Activated CD4-positive, alpha-beta memory T cell treated with anti-CD3 and anti-CD28 coated beads for 36 hours (primary cell): ENCODE data around the gene HIRIP3. TPM values are rescaled to one million over a fixed set of nuclear protein-coding genes. Genes with fewer than 3 reads are reported as not detected.
"Not testable (repeated sequence)": the region's sequence is repeated elsewhere in the genome, so short reads cannot be mapped to it uniquely, and the experiment has no call there.

Experiments used
- CTCF ChIA-PET: fragments of 350-600 bp; sonication (Branson Sonifier 250); formaldehyde crosslinking; loops from one replicate; lab custom pipeline; 2021; ENCODE audit warnings: antibody characterized with exemption, inconsistent platforms; lab: Charles Lee
- POLR2A ChIA-PET: fragments of 350-600 bp; sonication (Branson Sonifier 250); formaldehyde crosslinking; loops from one replicate; lab custom pipeline; 2021; ENCODE audit warnings: antibody characterized with exemption; lab: Charles Lee
- DNase-seq: peaks from one replicate; pipeline ENCODE4 v3.0.0-alpha.2; 2020
- H3K27ac Mint-ChIP-seq: one replicate; pipeline ENCODE4 v1.8.0; 2021; ENCODE audit warnings: mixed read lengths
- H3K27me3 Mint-ChIP-seq: one replicate; pipeline ENCODE4 v1.8.0; 2021; ENCODE audit warnings: mixed read lengths
- H3K36me3 Mint-ChIP-seq: one replicate; pipeline ENCODE4 v1.8.0; 2021; ENCODE audit warnings: mixed read lengths
- H3K4me1 Mint-ChIP-seq: one replicate; pipeline ENCODE4 v1.8.0; 2021; ENCODE audit warnings: low read depth, mixed read lengths
- H3K4me3 Mint-ChIP-seq: one replicate; pipeline ENCODE4 v1.8.0; 2021; ENCODE audit warnings: mild to moderate bottlenecking, mixed read lengths
- H3K9me3 Mint-ChIP-seq: one replicate; pipeline ENCODE4 v1.8.0; 2021; ENCODE audit warnings: mixed read lengths
- intact Hi-C: fragments of 100-400 bp; cut with micrococcal nuclease; formaldehyde crosslinking; loops from one replicate; pipeline ENCODE4 v1.15.1; 2023
- total RNA-seq, 2 experiments: library from RNA; stranded (reverse); gene quantifications; one replicate each; pipeline ENCODE4 v1.2.3, GENCODE V29; 2021

HIRIP3 gene
- total RNA-seq, 2 experiments from 2014 or later: 40.5 to 40.6 TPM

GRCh38 chr16:30015450-30015849 is 20.0 kb upstream of the HIRIP3 start:
- CTCF ChIA-PET: interaction anchor here (0.6 to 5.4 kb wide), 2 partner anchors 10 to 16 kb away, joined by 3 to 25 read pairs; partner anchors contain the start of gene TLCD3B
- H3K36me3 Mint-ChIP-seq, POLR2A ChIA-PET, H3K27ac Mint-ChIP-seq, intact Hi-C loops, DNase-seq, H3K4me3 Mint-ChIP-seq, H3K27me3 Mint-ChIP-seq, H3K4me1 Mint-ChIP-seq, H3K9me3 Mint-ChIP-seq: not testable (repeated sequence)

GRCh38 chr16:30012598-30012997 is 17.2 kb upstream of the HIRIP3 start:
- CTCF ChIA-PET, H3K9me3 Mint-ChIP-seq, intact Hi-C loops, H3K27ac Mint-ChIP-seq, POLR2A ChIA-PET, DNase-seq, H3K36me3 Mint-ChIP-seq, H3K4me3 Mint-ChIP-seq: not testable (repeated sequence)
- H3K27me3 Mint-ChIP-seq: peaks cover 22% of the 10 kb centered on the region
- H3K4me1 Mint-ChIP-seq: peaks cover 12% of the 10 kb centered on the region

GRCh38 chr16:30011714-30012504 is 16.5 kb upstream of the HIRIP3 start:
- no peaks in the 10 kb centered on the region for H3K9me3 Mint-ChIP-seq
- no peak for DNase-seq
- intact Hi-C loops: no loop called here
- ChIA-PET POLR2A (no interaction called here), CTCF (no interaction called here)
- H3K4me1 Mint-ChIP-seq: peaks cover 12% of the 10 kb centered on the region
- H3K27ac Mint-ChIP-seq: no peak overlapping the region
- no peaks in the 10 kb centered on the region for H3K36me3 Mint-ChIP-seq
- H3K4me3 Mint-ChIP-seq: peak overlapping the region; percentile 66
- peaks cover 22% of the 10 kb centered on the region for H3K27me3 Mint-ChIP-seq

DNA sequence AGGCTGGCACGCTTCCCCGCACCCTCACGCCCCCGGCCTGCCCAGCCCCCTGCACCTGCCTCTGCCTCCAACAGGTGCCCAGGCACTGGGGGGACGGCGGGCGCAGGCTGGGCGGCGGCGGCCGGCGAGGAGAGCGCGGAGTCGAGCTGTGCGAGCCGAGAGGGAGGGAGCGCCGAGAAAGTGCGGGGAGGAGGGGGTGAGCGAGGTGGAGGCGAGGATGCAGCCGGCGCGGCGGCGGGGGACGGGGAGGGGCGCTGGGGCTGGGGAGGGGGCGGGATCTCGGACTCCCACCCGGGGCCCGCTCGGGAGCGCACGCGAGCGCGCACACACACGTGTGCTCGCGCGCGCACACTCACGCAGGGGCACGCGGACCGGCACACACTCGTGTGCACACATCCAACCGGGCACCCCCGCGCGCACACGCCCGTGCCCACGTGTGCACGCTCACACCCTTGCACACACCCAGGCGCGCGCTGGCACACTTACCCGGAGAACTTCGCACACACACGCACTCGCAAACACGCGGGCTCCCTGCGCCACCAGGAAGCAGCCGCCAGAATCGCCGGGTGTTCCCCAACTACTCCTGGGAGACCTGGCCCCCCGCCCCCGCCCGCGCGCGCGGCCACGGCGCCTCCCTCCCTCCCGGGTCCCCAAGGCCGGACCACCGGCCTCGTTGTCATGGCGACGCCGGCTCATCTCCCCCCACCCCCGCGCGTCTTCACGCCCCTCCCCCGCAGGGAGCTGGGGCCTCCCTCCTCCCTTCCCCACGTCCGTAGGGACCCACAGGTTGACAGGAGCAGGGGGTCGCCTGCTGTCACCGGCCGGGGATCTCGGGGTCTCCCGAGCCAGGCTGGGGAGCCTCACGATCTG is 15.7 kb upstream of the HIRIP3 start, which contains the start of gene DOC2A:
Gene DOC2A (minus strand): TSS at position 184 of the 870 bp plus-strand sequence. CDS start 805 bp downstream, outside the sequence.
- peak within 1 kb of the TSS; percentile 66 for H3K4me3 Mint-ChIP-seq
- H3K9me3 Mint-ChIP-seq: no peaks in the 10 kb centered on the region
- CTCF ChIA-PET: interaction anchor here (1.6 kb wide), 1 partner anchor 163 kb away, joined by 5 read pairs; no protein-coding TSS in a partner anchor
- POLR2A ChIA-PET: no interaction called here
- H3K27ac Mint-ChIP-seq: no peak within 1 kb of the TSS
- peaks cover 12% of the 10 kb centered on the region for H3K4me1 Mint-ChIP-seq
- DNase-seq: peak; percentile 52
- intact Hi-C loops: no loop called here
- H3K36me3 Mint-ChIP-seq: no peaks in the 10 kb centered on the region
- peaks cover 22% of the 10 kb centered on the region for H3K27me3 Mint-ChIP-seq

GRCh38 chr16:30009990-30010843 is 14.8 kb upstream of the HIRIP3 start:
- ChIA-PET POLR2A (no interaction called here), CTCF (interaction anchor here (1.6 kb wide), 1 partner anchor 162 kb away, joined by 5 read pairs; no protein-coding TSS in a partner anchor)
- Mint-ChIP-seq H3K27ac (no peak overlapping the region), H3K4me1 (peaks cover 12% of the 10 kb centered on the region), H3K36me3 (no peaks in the 10 kb centered on the region), H3K9me3 (no peaks in the 10 kb centered on the region), H3K4me3 (peak overlapping the region; percentile 62), H3K27me3 (peaks cover 22% of the 10 kb centered on the region)
- intact Hi-C loops: no loop called here
- DNase-seq: no peak

- H3K4me1 Mint-ChIP-seq: peaks cover 12% of the 10 kb centered on the region
- no peak overlapping the region for H3K4me3 Mint-ChIP-seq
- H3K9me3 Mint-ChIP-seq: no peaks in the 10 kb centered on the region
- POLR2A ChIA-PET: interaction anchor here (1.0 kb wide), 1 partner anchor 46 kb away, joined by 3 read pairs; no protein-coding TSS in a partner anchor
- H3K27ac Mint-ChIP-seq: no peak overlapping the region
- CTCF ChIA-PET: interaction anchor here (1.2 kb wide), 1 partner anchor 23 kb away, joined by 4 read pairs; no protein-coding TSS in a partner anchor
- intact Hi-C loops: no loop called here
- peaks cover 22% of the 10 kb centered on the region for H3K27me3 Mint-ChIP-seq
- H3K36me3 Mint-ChIP-seq: no peaks in the 10 kb centered on the region
- DNase-seq: no peak
These were observed 13.9 kb upstream of the HIRIP3 start for GRCh38 chr16:30009085-30009862.

DNA sequence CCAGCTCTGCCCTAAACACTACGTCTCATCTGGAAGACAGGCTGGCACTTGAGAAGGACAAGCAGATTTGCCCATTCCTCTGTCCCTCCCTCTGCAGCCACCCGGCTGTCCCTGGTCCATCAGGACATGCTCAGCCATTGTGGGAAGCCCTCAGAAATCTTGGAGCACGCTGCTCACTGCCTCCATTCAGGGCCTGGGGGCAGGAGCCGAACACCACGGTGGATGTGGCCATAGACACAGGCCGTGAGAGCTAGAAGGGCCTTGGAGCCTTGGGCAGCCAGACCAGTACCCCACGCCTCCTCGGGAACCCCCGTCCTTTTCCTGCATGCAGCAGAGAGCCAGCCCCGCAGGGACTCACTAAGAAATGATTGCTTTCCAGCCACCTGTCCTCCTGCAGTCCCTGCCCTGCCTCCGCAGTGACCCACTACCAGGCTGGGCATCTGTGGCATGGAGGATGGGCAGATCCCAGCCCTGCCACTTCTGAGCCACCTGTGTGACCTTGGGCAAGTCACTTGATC is 12.0 kb upstream of the HIRIP3 start:
- H3K9me3 Mint-ChIP-seq: no peaks in the 10 kb centered on the region
- POLR2A ChIA-PET: no interaction called here
- intact Hi-C loops: no loop called here
- H3K4me3 Mint-ChIP-seq: no peak overlapping the region
- peaks cover 22% of the 10 kb centered on the region for H3K27me3 Mint-ChIP-seq
- DNase-seq: no peak
- no peaks in the 10 kb centered on the region for H3K36me3 Mint-ChIP-seq
- H3K4me1 Mint-ChIP-seq: peaks cover 12% of the 10 kb centered on the region
- no peak overlapping the region for H3K27ac Mint-ChIP-seq
- CTCF ChIA-PET: no interaction called here

GRCh38 chr16:30006659-30007377 is 11.4 kb upstream of the HIRIP3 start:
- intact Hi-C loops: no loop called here
- Mint-ChIP-seq H3K4me3 (no peak overlapping the region), H3K36me3 (no peaks in the 10 kb centered on the region), H3K4me1 (peaks cover 9% of the 10 kb centered on the region), H3K27me3 (peaks cover 18% of the 10 kb centered on the region), H3K27ac (no peak overlapping the region), H3K9me3 (no peaks in the 10 kb centered on the region)
- no peak for DNase-seq
- ChIA-PET CTCF (interaction anchor here (1.1 to 1.5 kb wide), 3 partner anchors 23 to 315 kb away, joined by 3 to 6 read pairs (median 3); no protein-coding TSS in a partner anchor), POLR2A (no interaction called here)

- POLR2A ChIA-PET: interaction anchor here (2.2 kb wide), 1 partner anchor 10 kb away, joined by 7 read pairs; the partner anchor contains the start of gene INO80E
- peaks cover 9% of the 10 kb centered on the region for H3K4me1 Mint-ChIP-seq
- DNase-seq: no peak
- no peaks in the 10 kb centered on the region for H3K36me3 Mint-ChIP-seq
- H3K9me3 Mint-ChIP-seq: no peaks in the 10 kb centered on the region
- H3K27ac Mint-ChIP-seq: no peak overlapping the region
- no peak overlapping the region for H3K4me3 Mint-ChIP-seq
- peaks cover 17% of the 10 kb centered on the region for H3K27me3 Mint-ChIP-seq
- intact Hi-C loops: no loop called here
- CTCF ChIA-PET: interaction anchor here (0.6 to 2.1 kb wide), 17 partner anchors 9 to 315 kb away, joined by 3 to 9 read pairs (median 3); partner anchors contain the start of genes HIRIP3, INO80E, PAGR1 and TLCD3B
These were observed 10.7 kb upstream of the HIRIP3 start for GRCh38 chr16:30006095-30006473.
